ENCODE results near the gene MCF2L2. TPM values are rescaled to one million over a fixed set of nuclear protein-coding genes. Genes with fewer than 3 reads are reported as not detected.

The MCF2L2 gene
- total and polyA plus RNA-seq, 2 experiments from 2014 or later, result not detected

DNA sequence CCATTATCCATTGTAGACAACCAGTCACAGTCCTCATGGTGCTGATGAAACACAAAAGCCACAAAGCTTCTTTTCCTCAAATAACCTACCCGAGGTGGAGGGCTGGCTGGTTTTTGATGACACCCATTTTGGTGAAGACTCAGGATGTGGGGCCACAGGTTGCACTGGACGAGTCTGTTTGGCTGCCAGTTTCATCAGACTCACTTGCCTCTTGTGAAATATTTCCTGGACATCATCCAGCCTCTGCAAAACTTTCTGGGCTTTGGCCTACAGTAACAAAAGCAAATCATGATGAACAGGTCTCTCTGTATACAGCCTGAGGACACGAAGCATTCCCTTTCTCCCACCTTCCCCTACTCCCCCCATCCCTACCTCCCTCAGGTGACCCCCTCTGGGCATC lies 133.2 kb downstream of the MCF2L2 start:
- Histone ChIP-seq H3K9me2 (ENCODE audit: insufficient read depth) (no peaks in the 10 kb centered on the region), H3K4me3 (no peak overlapping the region), H3K79me2 (ENCODE audit: insufficient read depth) (no peaks in the 10 kb centered on the region), H3K27me3 (replicated peaks; ENCODE audit: insufficient read depth) (no peaks in the 10 kb centered on the region), H4K20me1 (ENCODE audit: insufficient read depth) (no peaks in the 10 kb centered on the region), H3F3A (ENCODE audit: insufficient read depth) (0 out of 2 replicates have a peak, but pooled peaks cover 7% of the 10 kb centered on the region), H3K27ac (peak overlapping the region; percentile 16; the same call in 1 of the 2 replicates), H3K4me2 (ENCODE audit: unreplicated experiment) (no peak overlapping the region), H3K9ac (no peak overlapping the region), H2AFZ (no peak overlapping the region), H3K36me3 (ENCODE audit: low read depth) (no peaks in the 10 kb centered on the region), H3K9me3 (ENCODE audit: low read depth) (no peaks in the 10 kb centered on the region), H3K4me1 (ENCODE audit: insufficient read depth) (peaks cover 18% of the 10 kb centered on the region)
- 11 to 18% methylated on average over 3 of the region's 3 CpGs for WGBS, 2 experiments (ENCODE audit: low coverage in 1 of 2, low lambda C conversion rate in 2 of 2, missing lambda C conversion rate in 2 of 2)
- in situ Hi-C loops (cut with MboI), result no loop called here
- peak; percentile 88 for DNase-seq
- no peak for TF ChIP-seq EZH2 (IDR thresholded peaks at IDR 0.05; ENCODE audit: insufficient read depth, poor library complexity, severe bottlenecking)
- TF ChIP-seq EZH2phosphoT487 (IDR thresholded peaks at IDR 0.05; ENCODE audit: insufficient read depth, low read depth), result no peak

DNA sequence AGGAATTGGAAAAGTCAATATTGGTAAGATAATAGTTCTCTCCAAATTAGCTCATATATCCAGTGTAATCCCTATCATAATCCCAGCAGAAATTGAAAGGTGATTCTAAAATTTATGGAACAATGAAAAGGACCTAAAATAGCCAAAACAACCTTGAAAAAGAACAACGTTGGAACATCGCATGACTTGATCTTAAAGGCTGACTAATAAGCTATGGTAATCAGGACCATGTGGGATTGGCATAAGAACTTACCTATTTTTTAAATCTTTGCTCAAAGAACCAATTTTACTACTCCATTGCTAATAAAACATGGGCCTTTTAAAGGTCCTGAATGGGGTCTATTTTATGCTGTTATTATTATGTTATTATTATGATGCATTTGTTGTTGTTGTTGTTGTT lies 134.5 kb downstream of the MCF2L2 start:
- H3K27ac ChIP-seq, result no peak overlapping the region
- no peaks in the 10 kb centered on the region for H3K36me3 ChIP-seq (ENCODE audit: low read depth)
- no peak overlapping the region for H2AFZ ChIP-seq
- H3K9me2 ChIP-seq (ENCODE audit: insufficient read depth), result no peaks in the 10 kb centered on the region
- no peaks in the 10 kb centered on the region for H4K20me1 ChIP-seq (ENCODE audit: insufficient read depth)
- H3K4me2 ChIP-seq (ENCODE audit: unreplicated experiment), result no peak overlapping the region
- no peak overlapping the region for H3K9ac ChIP-seq
- H3F3A ChIP-seq (ENCODE audit: insufficient read depth), result 0 out of 2 replicates have a peak, but pooled peaks cover 7% of the 10 kb centered on the region
- no peak overlapping the region for H3K4me3 ChIP-seq
- no peaks in the 10 kb centered on the region for H3K79me2 ChIP-seq (ENCODE audit: insufficient read depth)
- WGBS, 2 experiments (ENCODE audit: low coverage in 1 of 2, low lambda C conversion rate in 2 of 2, missing lambda C conversion rate in 2 of 2), result 54 to 55% methylated on average over 2 of the region's 2 CpGs
- peaks cover 15% of the 10 kb centered on the region for H3K4me1 ChIP-seq (ENCODE audit: insufficient read depth)
- in situ Hi-C loops (cut with MboI), result no loop called here
- no peak for TF ChIP-seq EZH2phosphoT487 (IDR thresholded peaks at IDR 0.05; ENCODE audit: insufficient read depth, low read depth)
- TF ChIP-seq EZH2 (IDR thresholded peaks at IDR 0.05; ENCODE audit: insufficient read depth, poor library complexity, severe bottlenecking), result no peak
- no peaks in the 10 kb centered on the region for H3K9me3 ChIP-seq (ENCODE audit: low read depth)
- peak; percentile 35 for DNase-seq
- H3K27me3 ChIP-seq (replicated peaks; ENCODE audit: insufficient read depth), result no peaks in the 10 kb centered on the region

DNA sequence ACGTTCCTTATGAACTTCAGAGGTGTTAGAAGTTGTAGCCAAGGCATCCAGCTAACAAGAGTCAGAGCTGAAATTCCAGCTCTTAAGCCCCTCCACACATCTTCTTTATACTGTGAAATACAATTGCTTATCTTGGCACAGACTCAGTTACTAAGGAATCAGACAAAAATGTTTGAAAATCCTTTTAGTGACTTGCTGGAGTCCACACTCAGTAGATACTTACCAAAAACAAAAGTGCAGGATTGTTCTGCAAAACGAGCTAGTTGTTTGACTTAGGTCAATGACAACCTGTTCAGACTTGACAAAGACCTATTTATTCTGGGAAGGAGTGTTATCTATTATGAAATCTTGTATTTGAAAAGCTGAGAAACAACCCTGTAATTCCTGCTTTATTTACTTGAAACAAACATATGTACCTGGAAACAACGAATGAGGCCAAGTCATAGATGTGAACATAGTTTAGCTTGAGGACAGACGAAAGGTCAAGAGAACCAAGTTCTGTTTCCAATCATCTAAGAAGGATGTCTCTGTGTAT lies 136.9 kb downstream of the MCF2L2 start:
- in situ Hi-C loops (cut with MboI), result no loop called here
- H3K4me3 ChIP-seq, result no peak overlapping the region
- no peak overlapping the region for H3K27ac ChIP-seq
- TF ChIP-seq EZH2phosphoT487 (IDR thresholded peaks at IDR 0.05; ENCODE audit: insufficient read depth, low read depth) (no peak), EZH2 (IDR thresholded peaks at IDR 0.05; ENCODE audit: insufficient read depth, poor library complexity, severe bottlenecking) (no peak)
- H3K9me2 ChIP-seq (ENCODE audit: insufficient read depth), result no peaks in the 10 kb centered on the region
- H2AFZ ChIP-seq, result no peak overlapping the region
- WGBS, 2 experiments (ENCODE audit: low coverage in 1 of 2, low lambda C conversion rate in 2 of 2, missing lambda C conversion rate in 2 of 2), result 68 to 73% methylated on average over 4 of the region's 4 CpGs
- H3K4me1 ChIP-seq (ENCODE audit: insufficient read depth), result peaks cover 18% of the 10 kb centered on the region
- no peaks in the 10 kb centered on the region for H3K79me2 ChIP-seq (ENCODE audit: insufficient read depth)
- peaks cover 9% of the 10 kb centered on the region for H3F3A ChIP-seq (ENCODE audit: insufficient read depth)
- H3K27me3 ChIP-seq (replicated peaks; ENCODE audit: insufficient read depth), result no peaks in the 10 kb centered on the region
- H3K9ac ChIP-seq, result no peak overlapping the region
- peak; percentile 21 for DNase-seq
- no peaks in the 10 kb centered on the region for H4K20me1 ChIP-seq (ENCODE audit: insufficient read depth)
- no peaks in the 10 kb centered on the region for H3K9me3 ChIP-seq (ENCODE audit: low read depth)
- no peaks in the 10 kb centered on the region for H3K36me3 ChIP-seq (ENCODE audit: low read depth)
- H3K4me2 ChIP-seq (ENCODE audit: unreplicated experiment), result no peak overlapping the region

GRCh38 chr3:183290216-183290615 lies 138.2 kb downstream of the MCF2L2 start:
- Histone ChIP-seq H3K9me2 (ENCODE audit: insufficient read depth) (no peaks in the 10 kb centered on the region), H3K27me3 (replicated peaks; ENCODE audit: insufficient read depth) (no peaks in the 10 kb centered on the region), H3K27ac (no peak overlapping the region), H3K4me1 (ENCODE audit: insufficient read depth) (peaks cover 23% of the 10 kb centered on the region), H3K4me3 (no peak overlapping the region), H3K4me2 (ENCODE audit: unreplicated experiment) (no peak overlapping the region), H3F3A (ENCODE audit: insufficient read depth) (peaks cover 19% of the 10 kb centered on the region), H3K36me3 (ENCODE audit: low read depth) (no peaks in the 10 kb centered on the region), H3K9ac (no peak overlapping the region), H4K20me1 (ENCODE audit: insufficient read depth) (no peaks in the 10 kb centered on the region), H3K79me2 (ENCODE audit: insufficient read depth) (no peaks in the 10 kb centered on the region), H3K9me3 (ENCODE audit: low read depth) (no peaks in the 10 kb centered on the region), H2AFZ (no peak overlapping the region)
- 94 to 100% methylated on average over 2 of the region's 2 CpGs for WGBS, 2 experiments (ENCODE audit: low coverage in 1 of 2, low lambda C conversion rate in 2 of 2, missing lambda C conversion rate in 2 of 2)
- no peak for DNase-seq
- no peak for TF ChIP-seq EZH2phosphoT487 (IDR thresholded peaks at IDR 0.05; ENCODE audit: insufficient read depth, low read depth)
- TF ChIP-seq EZH2 (IDR thresholded peaks at IDR 0.05; ENCODE audit: insufficient read depth, poor library complexity, severe bottlenecking), result no peak
- in situ Hi-C loops (cut with MboI), result no loop called here
